Measurements from ENCODE around the gene TTC12.

TTC12 gene

DNA sequence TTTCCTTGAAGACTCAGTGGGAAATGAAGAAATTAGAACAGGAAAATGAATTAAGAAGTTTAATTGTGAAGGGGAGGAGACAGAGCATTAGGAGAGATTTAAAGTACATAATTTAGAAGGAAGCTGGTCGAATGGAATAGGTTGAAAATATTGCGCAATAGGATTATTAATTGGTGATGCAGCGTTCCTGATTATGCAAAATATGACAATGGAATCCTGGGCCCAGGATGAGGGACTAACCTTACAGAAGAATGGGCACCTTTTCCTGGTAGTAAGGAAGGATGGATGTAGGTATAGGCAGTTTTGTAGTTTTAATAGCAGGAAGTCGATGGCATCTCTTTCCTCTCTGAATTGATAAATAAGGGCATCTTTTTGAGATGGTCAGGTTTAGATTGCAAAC lies 7.8 kb downstream of the TTC12 start:
- no peaks in the 10 kb centered on the region for H3K9me3 Mint-ChIP-seq
- H3K4me3 Mint-ChIP-seq: no peak overlapping the region
- intact Hi-C loops (cut with micrococcal nuclease): no loop called here
- H3K36me3 Mint-ChIP-seq (ENCODE audit: low read depth): peaks cover 31% of the 10 kb centered on the region
- H3K27me3 Mint-ChIP-seq: no peaks in the 10 kb centered on the region
- H3K27ac Mint-ChIP-seq: no peak overlapping the region
- H3K4me1 Mint-ChIP-seq (ENCODE audit: low read depth): no peaks in the 10 kb centered on the region

DNA sequence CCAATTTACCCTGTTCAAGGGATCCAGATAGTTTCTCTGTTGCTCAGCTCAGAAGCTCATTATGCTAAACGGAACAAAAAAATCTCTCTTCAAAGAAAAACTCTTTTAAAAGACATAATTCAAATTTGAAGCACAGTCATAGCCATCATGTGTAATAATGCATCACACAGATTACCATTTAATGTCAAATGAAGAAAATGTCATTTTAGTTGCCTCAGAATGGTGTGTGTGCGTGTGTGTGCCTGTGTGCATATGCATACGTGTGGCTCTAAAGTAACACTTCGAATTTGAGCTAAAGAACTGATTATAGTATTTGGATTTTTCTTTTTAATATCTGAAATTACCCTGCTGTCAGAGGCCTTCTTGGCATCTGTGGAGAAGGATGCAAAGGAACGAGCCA lies 9.9 kb downstream of the TTC12 start:
- Mint-ChIP-seq H3K36me3 (ENCODE audit: low read depth) (peaks cover 31% of the 10 kb centered on the region), H3K27me3 (no peaks in the 10 kb centered on the region), H3K9me3 (no peaks in the 10 kb centered on the region), H3K27ac (no peak overlapping the region), H3K4me3 (no peak overlapping the region), H3K4me1 (ENCODE audit: low read depth) (no peaks in the 10 kb centered on the region)
- intact Hi-C loops (cut with micrococcal nuclease): no loop called here

DNA sequence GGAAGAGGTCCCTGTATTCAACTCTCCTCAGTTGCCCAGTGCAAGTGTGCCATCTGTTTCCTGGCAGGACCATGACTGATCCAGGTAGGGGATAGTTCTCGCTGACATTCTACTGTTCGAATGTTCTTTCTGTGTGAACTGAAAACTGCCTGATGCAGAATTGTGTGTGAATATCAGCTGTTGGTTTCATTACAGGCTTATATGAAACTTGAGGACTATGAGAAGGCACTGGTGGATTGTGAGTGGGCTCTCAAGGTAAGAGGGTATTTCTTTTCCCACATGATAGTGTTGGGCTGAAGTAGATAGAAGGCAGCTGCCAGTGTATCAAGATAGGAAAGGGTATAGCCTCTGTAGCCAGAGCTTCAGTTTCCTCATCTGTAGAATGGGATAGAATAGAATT lies 15.3 kb downstream of the TTC12 start:
- H3K4me3 Mint-ChIP-seq: no peak overlapping the region
- H3K9me3 Mint-ChIP-seq: no peaks in the 10 kb centered on the region
- H3K36me3 Mint-ChIP-seq (ENCODE audit: low read depth): peaks cover 33% of the 10 kb centered on the region
- H3K27ac Mint-ChIP-seq: no peak overlapping the region
- H3K27me3 Mint-ChIP-seq: no peaks in the 10 kb centered on the region
- intact Hi-C loops (cut with micrococcal nuclease): no loop called here
- no peaks in the 10 kb centered on the region for H3K4me1 Mint-ChIP-seq (ENCODE audit: low read depth)

DNA sequence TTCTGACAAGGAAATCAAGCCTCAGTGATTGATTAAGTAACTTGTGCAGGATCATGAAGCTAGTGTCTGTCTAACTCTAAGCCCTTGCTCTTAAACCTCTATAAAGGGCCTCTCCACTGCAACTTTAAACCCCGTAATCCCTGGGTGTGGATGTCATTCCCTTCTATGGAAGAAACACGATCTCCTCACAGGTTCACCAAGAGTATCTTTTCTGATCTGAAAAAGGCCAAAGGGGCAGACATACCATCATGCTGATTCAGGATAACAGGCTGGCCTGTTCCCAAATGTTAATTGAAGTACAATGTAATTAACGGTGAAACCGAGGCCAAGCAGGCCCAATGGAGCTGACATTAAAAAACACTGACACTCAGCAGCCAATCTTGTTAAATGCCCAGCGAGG lies 17.1 kb downstream of the TTC12 start:
- Mint-ChIP-seq H3K4me1 (ENCODE audit: low read depth) (no peaks in the 10 kb centered on the region), H3K4me3 (no peak overlapping the region), H3K9me3 (no peaks in the 10 kb centered on the region), H3K27me3 (no peaks in the 10 kb centered on the region), H3K27ac (no peak overlapping the region), H3K36me3 (ENCODE audit: low read depth) (peaks cover 31% of the 10 kb centered on the region)
- intact Hi-C loops (cut with micrococcal nuclease): no loop called here

DNA sequence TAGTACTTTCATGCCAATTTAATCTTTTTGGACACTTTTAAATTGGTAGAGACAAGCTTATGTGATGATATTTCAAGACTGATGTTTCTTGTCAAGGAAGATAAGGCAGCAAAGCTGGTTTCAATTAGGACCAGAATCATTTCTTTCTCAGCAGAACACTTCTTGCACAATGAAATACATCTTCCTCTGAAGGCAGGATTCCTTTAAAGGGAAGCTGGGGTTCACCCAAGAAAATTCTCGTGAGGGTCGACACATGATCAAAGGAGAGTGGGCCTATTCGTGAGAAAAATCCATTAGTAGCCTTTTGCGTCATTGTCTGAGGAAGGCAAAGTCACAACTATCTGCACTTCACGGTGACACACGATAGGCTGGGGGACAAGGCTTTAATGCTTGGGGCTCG lies 17.6 kb downstream of the TTC12 start:
- Mint-ChIP-seq H3K36me3 (ENCODE audit: low read depth) (peaks cover 31% of the 10 kb centered on the region), H3K9me3 (no peaks in the 10 kb centered on the region), H3K27me3 (no peaks in the 10 kb centered on the region), H3K4me1 (ENCODE audit: low read depth) (no peaks in the 10 kb centered on the region), H3K4me3 (no peak overlapping the region), H3K27ac (no peak overlapping the region)
- intact Hi-C loops (cut with micrococcal nuclease): no loop called here

DNA sequence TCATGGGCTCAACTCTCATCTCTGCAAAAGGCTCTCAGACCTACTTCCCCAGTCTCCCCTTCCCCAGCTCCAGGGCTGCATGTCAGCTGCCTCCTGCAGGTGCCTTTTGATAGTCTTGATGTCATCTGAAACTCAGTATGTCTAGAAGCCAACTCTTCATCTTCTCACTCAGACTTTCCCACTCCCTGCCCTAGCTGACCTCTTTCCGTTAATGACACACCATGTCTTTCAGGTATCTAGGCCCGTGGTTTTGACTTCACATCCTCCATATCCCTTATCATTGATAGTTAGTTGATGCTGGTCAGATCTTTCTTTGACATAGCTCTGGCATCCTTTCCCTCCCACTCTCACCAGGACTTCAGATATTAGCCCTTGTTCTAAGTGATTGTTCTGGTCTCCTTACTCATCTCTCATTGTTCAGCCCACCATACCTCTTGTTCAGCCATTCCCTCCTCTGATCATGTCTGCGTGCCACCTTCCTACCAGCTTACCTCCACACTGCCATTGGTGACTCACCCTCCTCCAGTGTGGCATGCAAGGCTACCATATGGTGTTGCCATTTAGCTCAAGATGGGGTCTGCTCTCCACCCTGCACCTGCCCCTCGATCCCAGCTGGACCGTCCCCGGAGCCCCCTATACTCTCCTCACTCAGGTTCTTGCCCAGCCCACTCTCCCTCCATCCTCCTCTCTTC lies 18.4 kb downstream of the TTC12 start:
- intact Hi-C loops (cut with micrococcal nuclease): no loop called here
- Mint-ChIP-seq H3K27me3 (no peaks in the 10 kb centered on the region), H3K36me3 (ENCODE audit: low read depth) (peaks cover 31% of the 10 kb centered on the region), H3K4me3 (no peak overlapping the region), H3K27ac (no peak overlapping the region), H3K4me1 (ENCODE audit: low read depth) (no peaks in the 10 kb centered on the region), H3K9me3 (no peaks in the 10 kb centered on the region)

DNA sequence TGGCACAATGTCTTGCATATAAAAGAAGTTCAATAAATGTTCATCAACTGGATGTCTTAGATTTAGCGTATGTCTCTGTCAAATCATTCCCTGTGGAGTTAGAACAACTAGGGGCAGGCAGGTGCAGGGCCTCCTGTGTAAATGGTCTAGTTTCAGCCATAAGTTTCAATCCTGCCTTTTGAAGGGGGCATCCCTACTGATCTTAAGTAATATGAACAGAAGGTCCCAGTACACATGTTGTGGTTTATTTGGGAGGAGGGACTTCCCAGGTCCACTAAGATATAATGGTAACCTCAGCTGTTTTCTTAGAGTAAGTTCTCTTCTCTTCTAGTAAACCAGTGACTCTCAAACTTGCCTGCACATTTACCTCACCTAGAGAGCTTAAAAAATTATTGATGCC lies 19.8 kb downstream of the TTC12 start:
- Mint-ChIP-seq H3K27me3 (no peaks in the 10 kb centered on the region), H3K9me3 (no peaks in the 10 kb centered on the region), H3K36me3 (ENCODE audit: low read depth) (peaks cover 33% of the 10 kb centered on the region), H3K4me1 (ENCODE audit: low read depth) (no peaks in the 10 kb centered on the region), H3K4me3 (no peak overlapping the region), H3K27ac (no peak overlapping the region)
- intact Hi-C loops (cut with micrococcal nuclease): no loop called here

DNA sequence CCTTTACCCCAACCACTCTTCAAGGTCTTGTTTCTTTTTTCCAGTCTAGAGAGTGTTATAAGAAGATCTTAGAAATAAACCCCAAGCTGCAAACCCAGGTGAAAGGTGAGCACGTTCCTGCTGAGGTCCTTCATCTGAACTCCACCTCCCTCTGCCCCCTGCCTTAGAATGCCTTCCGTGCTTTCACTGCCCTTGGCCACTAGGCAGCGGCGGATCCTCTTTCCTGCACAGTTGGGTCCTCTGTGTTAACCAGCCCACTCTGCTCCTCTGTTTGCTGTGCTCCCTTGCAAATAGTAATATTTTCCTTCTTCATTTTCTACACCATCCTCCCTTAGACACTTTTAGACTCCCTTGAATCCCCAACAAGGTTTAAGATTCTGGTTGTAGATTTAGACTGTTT lies 24.3 kb downstream of the TTC12 start:
- peaks cover 31% of the 10 kb centered on the region for H3K36me3 Mint-ChIP-seq (ENCODE audit: low read depth)
- intact Hi-C loops (cut with micrococcal nuclease): no loop called here
- no peaks in the 10 kb centered on the region for H3K4me1 Mint-ChIP-seq (ENCODE audit: low read depth)
- H3K27me3 Mint-ChIP-seq: no peaks in the 10 kb centered on the region
- H3K27ac Mint-ChIP-seq: no peak overlapping the region
- no peak overlapping the region for H3K4me3 Mint-ChIP-seq
- H3K9me3 Mint-ChIP-seq: no peaks in the 10 kb centered on the region

DNA sequence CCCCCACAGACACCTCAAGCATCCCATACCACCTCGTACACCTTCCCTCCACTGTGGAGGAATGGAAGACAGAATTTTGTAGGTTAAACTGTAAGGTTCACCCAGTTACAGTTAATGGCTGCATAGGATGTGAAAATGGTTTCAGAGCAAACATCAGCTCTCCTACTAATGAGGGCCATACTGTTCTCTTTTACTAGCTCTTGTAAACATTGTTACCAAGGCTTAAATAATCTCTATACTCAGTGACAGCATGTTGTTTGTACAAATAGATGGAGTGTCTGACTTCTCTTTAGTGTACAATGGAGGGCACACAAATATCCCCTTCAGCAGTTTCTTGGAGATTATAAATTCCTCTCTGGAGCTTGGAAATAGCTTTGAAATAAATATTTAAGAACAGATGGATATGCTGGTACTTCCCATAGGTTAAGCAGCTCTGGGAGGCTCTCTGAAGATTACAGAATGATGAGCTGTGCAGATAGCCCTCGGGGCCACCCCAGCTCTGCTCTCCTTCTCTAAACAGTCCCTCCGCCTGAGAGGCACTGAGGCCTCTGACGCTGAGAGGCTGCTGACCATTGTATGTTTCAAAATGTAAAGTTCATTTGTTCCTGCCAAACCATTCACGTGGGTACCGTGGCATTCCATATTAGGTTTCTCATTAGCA lies 25.7 kb downstream of the TTC12 start:
- no peak overlapping the region for H3K27ac Mint-ChIP-seq
- no peaks in the 10 kb centered on the region for H3K4me1 Mint-ChIP-seq (ENCODE audit: low read depth)
- intact Hi-C loops (cut with micrococcal nuclease): no loop called here
- H3K27me3 Mint-ChIP-seq: no peaks in the 10 kb centered on the region
- no peaks in the 10 kb centered on the region for H3K9me3 Mint-ChIP-seq
- no peak overlapping the region for H3K4me3 Mint-ChIP-seq
- peaks cover 42% of the 10 kb centered on the region for H3K36me3 Mint-ChIP-seq (ENCODE audit: low read depth)

DNA sequence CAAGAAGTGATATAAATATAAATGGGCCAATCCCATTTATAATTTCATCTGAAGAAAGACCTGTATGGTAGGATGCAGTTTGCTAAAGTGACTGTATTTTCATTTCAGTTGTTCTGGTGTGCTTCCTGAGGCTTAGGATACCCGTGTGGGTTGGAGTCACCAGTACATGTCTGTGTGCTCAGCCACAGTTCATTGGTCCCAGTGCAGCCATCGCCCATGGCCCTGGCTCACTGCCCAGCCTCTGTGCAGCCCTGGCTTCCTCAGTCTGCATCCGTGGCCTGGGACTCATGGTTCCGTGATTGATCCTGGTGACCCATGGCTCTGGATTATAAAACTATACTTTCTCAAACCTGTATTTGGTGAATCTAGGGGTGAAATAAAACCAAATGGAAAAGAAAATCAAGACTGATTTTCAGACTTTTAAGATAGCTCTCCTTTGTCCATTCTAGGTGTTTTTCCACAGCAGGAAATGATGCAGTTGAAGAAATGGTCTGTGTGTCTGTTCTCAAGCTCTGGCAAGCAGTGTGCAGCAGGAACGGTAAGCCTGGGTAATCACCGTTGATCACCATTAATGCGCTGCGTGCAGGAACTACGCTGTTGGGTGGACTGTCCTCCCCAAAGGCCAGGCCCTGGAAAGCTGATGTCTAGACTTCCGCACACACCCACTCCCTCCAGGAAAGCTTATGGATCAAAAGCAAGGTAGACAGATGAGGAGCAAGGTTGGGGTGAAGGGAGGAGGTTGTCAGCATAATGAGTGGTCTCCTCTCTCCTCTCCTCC lies 27.2 kb downstream of the TTC12 start:
- no peaks in the 10 kb centered on the region for H3K4me1 Mint-ChIP-seq (ENCODE audit: low read depth)
- H3K27me3 Mint-ChIP-seq: no peaks in the 10 kb centered on the region
- intact Hi-C loops (cut with micrococcal nuclease): no loop called here
- H3K4me3 Mint-ChIP-seq: no peak overlapping the region
- no peak overlapping the region for H3K27ac Mint-ChIP-seq
- H3K9me3 Mint-ChIP-seq: no peaks in the 10 kb centered on the region
- peaks cover 35% of the 10 kb centered on the region for H3K36me3 Mint-ChIP-seq (ENCODE audit: low read depth)

DNA sequence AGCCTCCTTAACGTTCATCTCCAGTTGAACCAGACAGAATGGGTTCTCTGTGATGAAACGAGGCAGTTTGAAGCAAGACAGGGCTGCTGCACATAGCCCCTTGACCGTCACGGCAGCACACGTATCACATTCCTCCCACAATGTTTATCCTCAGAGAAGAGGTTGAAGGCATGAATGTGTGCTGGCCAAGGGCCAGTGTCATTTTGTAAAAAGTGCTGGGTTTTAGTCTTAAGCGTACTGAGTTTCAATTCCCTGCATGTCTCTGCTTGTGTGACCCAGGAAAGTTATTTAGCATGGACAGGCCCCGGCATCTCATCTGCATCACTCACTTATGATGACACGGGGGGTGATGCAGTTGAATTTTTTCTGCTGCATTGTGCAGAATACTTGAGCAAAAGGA lies 31.6 kb downstream of the TTC12 start:
- Mint-ChIP-seq H3K27ac (no peak overlapping the region), H3K27me3 (no peaks in the 10 kb centered on the region), H3K4me3 (no peak overlapping the region), H3K36me3 (ENCODE audit: low read depth) (peaks cover 23% of the 10 kb centered on the region), H3K4me1 (ENCODE audit: low read depth) (no peaks in the 10 kb centered on the region), H3K9me3 (no peaks in the 10 kb centered on the region)
- intact Hi-C loops (cut with micrococcal nuclease): no loop called here

DNA sequence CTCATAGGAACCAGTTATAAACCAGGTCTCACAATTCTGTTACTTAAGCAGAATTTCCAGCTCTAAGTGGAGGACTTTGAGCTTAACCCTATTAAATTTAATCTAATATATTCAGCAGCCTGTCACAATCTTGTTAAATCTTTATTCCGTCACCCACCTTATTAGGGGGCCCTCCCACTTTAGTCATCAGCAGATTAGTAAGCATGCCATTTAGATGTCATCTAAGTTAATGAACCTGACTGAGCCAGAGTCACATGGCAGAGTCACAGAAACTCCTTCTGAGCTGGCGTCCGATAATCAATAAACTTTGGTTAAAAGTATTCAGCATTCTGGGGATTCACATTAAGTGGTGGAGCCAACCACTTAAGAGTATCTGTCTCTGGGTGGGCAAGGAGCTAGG lies 35.1 kb downstream of the TTC12 start:
- H3K4me1 Mint-ChIP-seq (ENCODE audit: low read depth): no peaks in the 10 kb centered on the region
- H3K9me3 Mint-ChIP-seq: no peaks in the 10 kb centered on the region
- H3K4me3 Mint-ChIP-seq: no peak overlapping the region
- H3K27ac Mint-ChIP-seq: no peak overlapping the region
- H3K27me3 Mint-ChIP-seq: no peaks in the 10 kb centered on the region
- H3K36me3 Mint-ChIP-seq (ENCODE audit: low read depth): peaks cover 20% of the 10 kb centered on the region
- intact Hi-C loops (cut with micrococcal nuclease): no loop called here

DNA sequence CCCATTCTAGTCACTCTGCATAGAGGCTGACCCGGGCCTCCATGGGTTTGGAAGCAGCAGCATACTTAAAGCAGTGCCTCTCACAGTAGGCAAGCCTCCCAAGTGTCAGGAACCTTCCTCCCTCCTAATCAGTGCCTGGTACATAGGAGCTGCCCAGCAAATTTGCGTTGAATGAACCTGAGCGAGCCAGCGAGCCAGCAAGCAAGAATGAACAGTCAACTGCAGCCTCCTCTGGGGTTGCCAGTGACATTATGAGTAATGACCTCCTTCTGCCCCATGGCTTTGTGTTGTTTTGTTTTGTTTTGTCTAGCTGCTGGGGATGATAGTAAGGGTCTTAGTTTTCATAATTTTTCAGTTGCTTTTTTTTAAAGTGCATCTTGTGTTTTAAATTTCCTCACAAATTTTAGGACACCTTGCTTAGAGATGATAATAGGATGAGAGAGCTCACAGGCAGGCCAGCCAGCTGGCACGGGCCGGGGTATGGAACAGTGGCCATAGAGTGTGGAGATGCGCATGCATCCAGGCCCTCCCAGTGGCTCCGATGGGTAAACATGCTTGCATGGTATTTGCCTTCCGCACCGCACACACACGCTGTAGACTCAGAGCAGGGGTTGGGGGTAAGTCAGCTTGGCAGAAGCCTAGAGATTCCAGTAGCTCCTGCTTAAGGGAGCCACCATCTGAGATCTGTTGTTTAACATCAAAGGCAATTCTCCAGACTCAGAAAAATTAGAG lies 36.1 kb downstream of the TTC12 start:
- Mint-ChIP-seq H3K27me3 (no peaks in the 10 kb centered on the region), H3K27ac (no peak overlapping the region), H3K4me3 (no peak overlapping the region), H3K36me3 (ENCODE audit: low read depth) (peaks cover 21% of the 10 kb centered on the region), H3K4me1 (ENCODE audit: low read depth) (no peaks in the 10 kb centered on the region), H3K9me3 (peaks cover 6% of the 10 kb centered on the region)
- intact Hi-C loops (cut with micrococcal nuclease): no loop called here

DNA sequence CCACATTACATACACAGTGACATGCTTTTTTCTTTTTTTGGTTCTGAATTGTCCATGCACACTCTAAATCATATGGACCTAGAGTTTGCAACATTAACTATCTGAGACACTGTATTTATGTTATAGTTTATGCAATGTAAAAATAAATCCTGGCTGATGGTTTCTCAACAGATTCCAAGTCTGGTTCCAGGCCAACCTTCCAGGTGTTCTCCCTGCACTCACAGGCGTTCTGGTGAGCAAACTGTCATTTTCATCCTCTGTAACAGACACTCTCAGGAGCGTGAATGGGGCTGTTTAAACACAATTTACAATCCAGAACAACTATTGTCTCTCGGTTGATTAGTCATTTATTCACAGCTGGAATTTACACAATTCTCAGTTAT lies 36.7 kb downstream of the TTC12 start:
- intact Hi-C loops (cut with micrococcal nuclease): no loop called here
- Mint-ChIP-seq H3K4me1 (ENCODE audit: low read depth) (no peaks in the 10 kb centered on the region), H3K27ac (no peak overlapping the region), H3K4me3 (no peak overlapping the region), H3K9me3 (peaks cover 12% of the 10 kb centered on the region), H3K27me3 (no peaks in the 10 kb centered on the region), H3K36me3 (ENCODE audit: low read depth) (peaks cover 27% of the 10 kb centered on the region)

Data from dendritic cell treated with granulocyte-macrophage colony-stimulating factor and Interleukin-4, amounts not matched to agents 40 ng/mL and 50 ng/mL, for 4 days (primary cell).